KMS-11 (cell line): Measurements from ENCODE around the gene ANKRD13D.

ENCODE experiments used
- H2AFZ ChIP-seq: fragments of 200-600 bp; sonication (generic); 2 replicates; pipeline ENCODE4 v1.6.1; 2016; ENCODE audit warnings: antibody characterized with exemption, mixed run types, low read depth
- H3K27ac ChIP-seq: fragments of 200-600 bp; sonication (generic); 2 replicates; pipeline ENCODE4 v1.6.1; 2016; ENCODE audit warnings: mild to moderate bottlenecking, mixed run types
- H3K27me3 ChIP-seq: fragments of 200-600 bp; sonication (generic); 2 replicates; pipeline ENCODE4 v1.6.1; 2017; ENCODE audit warnings: mild to moderate bottlenecking, low read depth, mixed run types, moderate library complexity; ENCODE audit not compliant: insufficient read depth
- H3K36me3 ChIP-seq: fragments of 200-600 bp; sonication (generic); 2 replicates; pipeline ENCODE4 v1.6.1; 2017; ENCODE audit warnings: mild to moderate bottlenecking, mixed run types; ENCODE audit not compliant: insufficient read depth
- H3K4me1 ChIP-seq: fragments of 200-600 bp; sonication (generic); 2 replicates; pipeline ENCODE4 v1.6.1; 2016; ENCODE audit warnings: mild to moderate bottlenecking, low read depth, mixed run types; ENCODE audit not compliant: poor library complexity, severe bottlenecking
- H3K4me2 ChIP-seq: fragments of 200-600 bp; sonication (generic); 2 replicates; pipeline ENCODE4 v1.7.0; 2016; ENCODE audit warnings: mild to moderate bottlenecking, mixed run types
- H3K4me3 ChIP-seq: fragments of 200-600 bp; sonication (generic); IDR thresholded peaks from 2 replicates; pipeline ENCODE4 v1.6.1; 2017; ENCODE audit warnings: low read depth, low read length, mixed read lengths; ENCODE audit not compliant: insufficient read depth
- H3K79me2 ChIP-seq: fragments of 200-600 bp; sonication (generic); 2 replicates; pipeline ENCODE4 v1.6.1; 2016; ENCODE audit warnings: low read depth, mixed run types; ENCODE audit not compliant: insufficient read depth
- H3K9ac ChIP-seq: fragments of 200-600 bp; sonication (generic); 2 replicates; pipeline ENCODE4 v1.6.1; 2016; ENCODE audit warnings: mild to moderate bottlenecking, mixed run types
- H4K20me1 ChIP-seq: fragments of 200-600 bp; sonication (generic); 2 replicates; pipeline ENCODE4 v1.6.1; 2016; ENCODE audit warnings: mild to moderate bottlenecking, mixed run types; ENCODE audit not compliant: insufficient read depth
- TF ChIP-seq, protein P1 (sequence below): fragments of 200-600 bp; sonication (generic); conservative IDR thresholded peaks from 2 replicates; pipeline ENCODE4 v1.6.1; 2017; ENCODE audit warnings: low read depth, mild to moderate bottlenecking, antibody characterized with exemption, low read length, moderate library complexity, mixed read lengths

The ANKRD13D gene

DNA sequence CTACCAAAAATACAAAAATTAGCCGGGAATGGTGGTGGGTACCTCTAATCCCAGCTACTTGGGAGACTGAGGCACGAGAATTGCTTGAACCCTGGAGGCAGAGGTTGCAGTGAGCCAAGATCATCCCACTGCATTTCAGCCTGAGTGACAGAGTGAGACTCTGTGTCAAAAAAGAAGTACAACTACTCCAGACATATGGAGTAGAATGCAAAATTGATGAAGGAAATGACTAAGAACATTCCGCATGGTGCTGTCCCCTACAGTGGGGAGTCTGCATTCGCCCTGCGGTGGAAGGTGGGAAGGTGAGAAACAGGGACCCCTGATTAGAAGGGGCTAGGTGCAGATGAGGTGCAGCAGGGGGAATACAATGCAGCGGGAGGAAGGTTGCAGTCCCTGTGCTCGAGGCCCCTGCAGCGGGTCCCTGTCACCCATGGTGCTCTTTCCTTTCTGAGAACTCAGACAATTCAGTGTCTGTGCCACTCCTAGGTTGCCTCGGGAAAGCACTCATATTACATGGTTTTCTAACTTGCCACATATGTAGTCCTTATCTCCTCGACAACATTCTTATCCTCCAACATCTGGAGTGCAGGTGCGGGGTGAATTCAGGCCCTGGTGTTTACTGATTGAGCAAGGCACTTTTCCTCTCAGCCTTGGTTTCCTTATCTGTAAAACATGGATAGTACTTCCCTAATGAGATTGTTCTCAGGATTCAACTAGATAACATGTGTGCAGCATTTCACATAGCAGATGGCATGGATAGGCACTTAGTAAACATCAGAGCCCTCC, 59.1 kb downstream of the ANKRD13D start:
- Histone ChIP-seq H4K20me1 (no peaks in the 10 kb centered on the region), H3K4me2 (no peak overlapping the region), H3K4me1 (peaks cover 16% of the 10 kb centered on the region), H3K27ac (no peak overlapping the region), H3K9ac (no peak overlapping the region), H3K36me3 (no peaks in the 10 kb centered on the region), H3K4me3 (no peak overlapping the region), H3K79me2 (no peaks in the 10 kb centered on the region), H3K27me3 (no peaks in the 10 kb centered on the region), H2AFZ (no peak overlapping the region)
- TF ChIP-seq, protein P1, sequence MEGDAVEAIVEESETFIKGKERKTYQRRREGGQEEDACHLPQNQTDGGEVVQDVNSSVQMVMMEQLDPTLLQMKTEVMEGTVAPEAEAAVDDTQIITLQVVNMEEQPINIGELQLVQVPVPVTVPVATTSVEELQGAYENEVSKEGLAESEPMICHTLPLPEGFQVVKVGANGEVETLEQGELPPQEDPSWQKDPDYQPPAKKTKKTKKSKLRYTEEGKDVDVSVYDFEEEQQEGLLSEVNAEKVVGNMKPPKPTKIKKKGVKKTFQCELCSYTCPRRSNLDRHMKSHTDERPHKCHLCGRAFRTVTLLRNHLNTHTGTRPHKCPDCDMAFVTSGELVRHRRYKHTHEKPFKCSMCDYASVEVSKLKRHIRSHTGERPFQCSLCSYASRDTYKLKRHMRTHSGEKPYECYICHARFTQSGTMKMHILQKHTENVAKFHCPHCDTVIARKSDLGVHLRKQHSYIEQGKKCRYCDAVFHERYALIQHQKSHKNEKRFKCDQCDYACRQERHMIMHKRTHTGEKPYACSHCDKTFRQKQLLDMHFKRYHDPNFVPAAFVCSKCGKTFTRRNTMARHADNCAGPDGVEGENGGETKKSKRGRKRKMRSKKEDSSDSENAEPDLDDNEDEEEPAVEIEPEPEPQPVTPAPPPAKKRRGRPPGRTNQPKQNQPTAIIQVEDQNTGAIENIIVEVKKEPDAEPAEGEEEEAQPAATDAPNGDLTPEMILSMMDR: no peak

GRCh38 chr11:67349036-67349435, 59.9 kb downstream of the ANKRD13D start:
- H3K79me2 ChIP-seq: no peaks in the 10 kb centered on the region
- TF ChIP-seq, protein P1: no peak
- H3K4me1 ChIP-seq: peaks cover 20% of the 10 kb centered on the region
- no peaks in the 10 kb centered on the region for H3K27me3 ChIP-seq
- H3K9ac ChIP-seq: no peak overlapping the region
- no peak overlapping the region for H3K4me3 ChIP-seq
- H3K4me2 ChIP-seq: no peak overlapping the region
- H3K27ac ChIP-seq: no peak overlapping the region
- H3K36me3 ChIP-seq: no peaks in the 10 kb centered on the region
- H4K20me1 ChIP-seq: no peaks in the 10 kb centered on the region
- H2AFZ ChIP-seq: no peak overlapping the region

DNA sequence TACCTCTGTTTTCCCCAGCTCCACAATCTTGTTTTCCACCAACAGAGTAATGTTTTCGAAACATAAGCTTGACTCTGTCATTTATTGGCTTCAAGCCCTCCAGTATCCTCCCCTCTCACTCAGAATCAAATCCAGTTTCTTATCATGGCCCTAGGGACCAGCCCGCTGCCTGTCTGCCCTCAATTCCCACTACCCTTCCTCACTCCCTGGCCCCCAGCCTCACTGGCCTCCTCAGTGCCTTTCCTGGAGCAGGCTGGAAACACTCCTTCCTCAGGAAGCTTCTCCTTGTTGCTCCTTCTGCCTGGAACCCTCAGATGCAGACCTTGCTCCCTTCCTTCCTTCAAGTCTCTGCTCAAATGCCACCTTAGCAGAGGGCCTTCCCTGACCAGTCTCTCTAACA, 60.4 kb downstream of the ANKRD13D start:
- Histone ChIP-seq H3K36me3 (no peaks in the 10 kb centered on the region), H4K20me1 (no peaks in the 10 kb centered on the region), H3K27me3 (no peaks in the 10 kb centered on the region), H3K79me2 (no peaks in the 10 kb centered on the region), H3K9ac (no peak overlapping the region), H3K4me2 (no peak overlapping the region), H2AFZ (no peak overlapping the region), H3K4me1 (peaks cover 24% of the 10 kb centered on the region), H3K4me3 (no peak overlapping the region), H3K27ac (no peak overlapping the region)
- TF ChIP-seq, protein P1: no peak

GRCh38 chr11:67349928-67350465, 60.9 kb downstream of the ANKRD13D start:
- H3K4me1 ChIP-seq: peaks cover 30% of the 10 kb centered on the region

More at GRCh38 chr11:67349928-67350465, 60.9 kb downstream of the ANKRD13D start:
- H3K79me2 ChIP-seq: no peaks in the 10 kb centered on the region
- TF ChIP-seq, protein P1: no peak
- no peaks in the 10 kb centered on the region for H3K36me3 ChIP-seq
- no peak overlapping the region for H3K27ac ChIP-seq
- H2AFZ ChIP-seq: no peak overlapping the region
- no peaks in the 10 kb centered on the region for H4K20me1 ChIP-seq
- no peak overlapping the region for H3K9ac ChIP-seq
- H3K4me2 ChIP-seq: no peak overlapping the region
- no peak overlapping the region for H3K4me3 ChIP-seq
- H3K27me3 ChIP-seq: no peaks in the 10 kb centered on the region
